ENCODE data around the gene TXN2.
"Not testable (repeated sequence)": the region's sequence is repeated elsewhere in the genome, so short reads cannot be mapped to it uniquely, and the experiment has no call there.

TXN2 gene

DNA sequence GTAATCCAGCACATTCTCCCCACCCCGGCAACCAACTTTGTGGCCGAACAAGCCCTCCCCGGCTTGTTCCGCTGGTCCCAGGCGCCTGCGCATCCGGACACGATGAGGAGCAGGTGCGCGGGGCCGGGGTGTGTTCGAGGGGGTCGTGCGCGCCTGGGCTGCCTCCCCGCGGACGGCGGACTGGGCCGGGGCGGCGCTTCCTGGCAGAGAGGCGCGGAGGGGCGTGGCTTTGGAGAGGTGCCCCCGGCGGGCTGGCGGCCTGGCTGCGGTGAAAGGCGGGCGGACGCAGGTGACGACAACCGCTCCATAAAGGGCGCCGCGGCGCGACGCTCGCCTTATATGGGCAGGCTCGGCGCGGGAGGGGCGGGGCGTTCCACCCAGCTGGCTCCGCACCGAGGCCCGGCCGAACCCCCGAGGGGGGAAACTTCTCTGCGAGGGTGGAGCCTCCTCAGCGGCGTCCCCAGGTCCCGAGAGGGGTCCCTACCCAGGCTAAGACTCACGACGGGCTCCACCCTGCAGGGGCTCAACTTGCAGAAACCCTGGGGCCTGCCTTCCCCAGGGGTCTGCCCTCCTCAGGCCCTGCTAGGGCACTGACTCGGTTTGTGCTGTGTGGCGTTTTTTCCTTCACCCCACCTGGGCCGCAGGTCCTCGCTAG is 26.4 kb downstream of the TXN2 start:
- DNase-seq, result peak; percentile 87

DNA sequence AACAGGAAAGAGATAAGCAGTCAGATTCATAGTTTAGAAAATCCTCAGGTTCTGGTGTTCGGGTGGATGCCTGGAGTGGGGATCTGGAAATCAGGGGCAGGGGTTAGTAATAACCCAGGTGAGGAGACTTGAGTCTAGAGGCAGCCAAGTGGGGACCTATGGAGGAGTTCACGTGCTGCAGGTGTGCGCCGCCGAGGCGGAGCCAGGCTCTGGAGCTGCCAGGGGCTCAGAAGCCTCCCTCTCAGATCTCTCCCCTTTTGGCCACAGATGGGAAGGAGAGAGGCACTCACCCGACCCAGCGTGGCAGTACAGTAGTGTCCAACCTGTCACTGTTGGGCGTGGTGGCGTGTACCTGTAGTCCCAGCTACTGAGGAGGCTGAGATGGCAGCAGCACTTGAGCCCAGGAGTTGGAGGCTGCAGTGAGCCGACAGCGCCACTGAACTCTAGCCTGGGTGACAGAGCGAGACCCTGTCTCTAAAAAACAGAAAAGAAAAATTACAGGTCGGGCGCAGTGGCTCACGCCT is 27.5 kb downstream of the TXN2 start:
- DNase-seq, result no peak

DNA sequence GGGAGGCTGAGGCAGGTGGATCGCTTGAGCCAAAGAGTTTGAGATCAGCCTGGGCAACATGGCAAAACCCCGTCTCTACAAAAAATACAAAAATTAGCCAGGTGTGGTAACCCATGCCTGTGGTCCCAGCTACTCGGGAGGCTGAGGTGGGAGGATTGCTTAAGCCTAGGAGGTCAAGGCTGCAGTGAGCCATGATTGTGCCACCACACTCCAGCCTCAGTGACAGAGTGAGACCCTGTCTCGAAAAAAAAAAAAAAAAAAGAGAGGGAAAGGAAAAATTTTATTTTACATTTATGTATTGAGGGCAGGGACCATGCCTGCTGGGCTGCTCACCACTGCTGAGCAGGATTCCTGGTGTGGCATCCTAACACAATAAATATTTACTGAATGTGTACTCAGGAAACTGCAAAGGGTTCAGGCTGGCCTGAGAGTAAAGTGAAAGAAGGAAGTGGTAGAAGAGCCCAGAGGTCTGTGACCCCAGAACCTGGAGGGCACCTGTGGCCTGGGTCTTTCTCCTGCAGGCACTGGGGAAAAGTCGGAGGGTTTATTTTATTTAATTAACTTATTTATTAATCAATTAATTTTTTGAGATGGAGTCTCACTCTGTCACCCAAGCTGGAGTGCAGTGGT is 28.3 kb downstream of the TXN2 start:
- not testable (repeated sequence) for DNase-seq

DNA sequence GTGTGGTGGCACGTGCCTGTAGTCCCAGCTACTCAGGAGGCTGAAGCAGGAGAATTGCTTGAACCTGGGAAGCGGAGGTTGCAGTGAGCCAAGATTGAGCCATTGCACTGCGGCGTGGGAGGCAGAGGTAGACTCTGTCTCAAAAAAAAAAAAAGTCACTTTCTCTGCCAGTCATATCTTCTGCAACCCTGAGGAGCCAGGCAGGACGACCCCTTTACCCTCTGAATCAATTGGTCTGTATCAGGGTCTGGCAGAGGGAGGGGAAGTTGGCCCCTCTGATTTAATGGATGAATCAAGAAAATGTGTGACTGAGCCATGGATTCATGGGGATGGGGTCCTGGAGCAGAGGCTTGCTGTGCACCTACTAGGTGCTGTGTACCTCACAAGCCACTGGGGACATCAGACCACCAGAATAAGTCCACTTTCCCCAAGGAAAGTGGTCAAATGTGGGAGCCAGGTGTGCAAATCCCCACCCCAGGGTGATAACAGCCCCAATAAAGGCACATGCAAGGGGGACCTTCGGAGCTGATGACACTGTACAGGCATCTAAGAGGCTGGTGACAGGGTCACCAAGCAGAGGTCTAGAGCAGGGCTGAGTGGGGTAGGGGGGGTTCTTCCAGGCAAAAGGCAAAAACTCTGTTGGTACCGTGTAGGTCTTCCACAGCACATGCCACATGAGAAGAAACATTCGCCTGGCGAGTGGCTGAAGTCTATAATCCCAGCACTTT is 29.0 kb downstream of the TXN2 start:
- no peak for DNase-seq

DNA sequence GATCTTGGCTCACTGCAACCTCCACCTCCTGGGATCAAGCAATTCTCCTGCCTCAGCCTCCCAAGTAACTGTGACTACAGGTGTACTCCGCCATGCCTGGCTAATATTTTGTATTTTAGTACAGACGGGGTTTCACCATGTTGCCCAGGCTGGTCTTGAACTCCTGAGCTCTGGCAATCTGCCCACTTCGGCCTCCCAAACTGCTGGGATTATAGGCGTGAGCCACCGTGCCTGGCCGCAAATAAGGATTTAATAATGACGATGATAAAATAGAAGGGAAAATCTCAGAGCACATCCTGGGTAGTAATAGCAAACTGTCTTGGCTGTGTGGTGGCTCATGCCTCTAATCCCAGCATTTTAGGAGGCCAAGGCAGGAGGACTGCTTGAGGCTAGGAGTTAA is 30.5 kb downstream of the TXN2 start:
- DNase-seq, result not testable (repeated sequence)

DNA sequence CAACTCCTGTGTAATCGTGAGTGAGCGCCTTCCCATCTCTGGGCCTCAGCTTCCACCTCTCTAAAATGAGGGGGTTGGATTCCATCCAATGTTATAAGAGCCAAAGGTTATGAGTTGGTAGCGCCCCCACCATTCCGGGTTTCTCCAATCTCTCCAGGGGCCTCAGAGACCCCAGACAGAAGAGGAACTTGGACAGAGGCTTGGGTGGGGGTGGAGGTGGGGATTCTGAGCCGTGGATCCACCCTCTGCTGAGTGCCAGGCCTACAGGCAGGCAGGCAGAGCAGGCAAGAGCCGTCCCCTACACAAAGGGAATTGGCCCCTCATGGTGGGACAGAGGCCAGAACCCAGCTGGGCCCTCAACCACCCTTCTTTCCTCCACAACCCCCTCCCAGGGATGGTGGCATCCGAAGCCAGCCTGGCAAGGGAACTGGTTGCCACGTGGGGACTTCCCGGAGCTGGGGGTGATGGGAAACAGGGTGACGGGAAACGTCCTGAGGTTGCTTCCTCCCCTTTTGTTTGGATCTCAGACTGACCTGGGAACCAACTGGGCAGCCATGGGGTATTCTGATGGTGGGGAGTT is 31.8 kb downstream of the TXN2 start:
- no peak for DNase-seq

DNA sequence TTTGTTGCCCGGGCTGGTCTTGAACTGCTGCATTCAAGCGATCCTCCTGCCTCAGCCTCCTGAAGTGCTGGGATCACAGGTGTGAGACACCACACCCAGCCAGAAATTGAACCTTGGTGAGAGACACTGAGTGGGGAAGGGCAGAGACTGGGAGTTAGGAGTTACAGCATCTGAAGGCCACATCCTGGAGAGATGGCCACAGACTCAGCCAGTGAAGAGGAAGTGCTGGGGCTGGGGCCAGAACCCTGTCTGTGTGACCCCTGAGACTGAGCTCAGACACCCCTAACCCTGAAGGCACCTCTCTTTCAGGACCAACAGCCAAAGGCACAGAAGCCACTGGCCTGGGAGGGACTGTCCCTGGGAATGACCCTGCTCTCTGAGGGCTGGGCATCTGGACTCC is 33.8 kb downstream of the TXN2 start:
- no peak for DNase-seq

DNA sequence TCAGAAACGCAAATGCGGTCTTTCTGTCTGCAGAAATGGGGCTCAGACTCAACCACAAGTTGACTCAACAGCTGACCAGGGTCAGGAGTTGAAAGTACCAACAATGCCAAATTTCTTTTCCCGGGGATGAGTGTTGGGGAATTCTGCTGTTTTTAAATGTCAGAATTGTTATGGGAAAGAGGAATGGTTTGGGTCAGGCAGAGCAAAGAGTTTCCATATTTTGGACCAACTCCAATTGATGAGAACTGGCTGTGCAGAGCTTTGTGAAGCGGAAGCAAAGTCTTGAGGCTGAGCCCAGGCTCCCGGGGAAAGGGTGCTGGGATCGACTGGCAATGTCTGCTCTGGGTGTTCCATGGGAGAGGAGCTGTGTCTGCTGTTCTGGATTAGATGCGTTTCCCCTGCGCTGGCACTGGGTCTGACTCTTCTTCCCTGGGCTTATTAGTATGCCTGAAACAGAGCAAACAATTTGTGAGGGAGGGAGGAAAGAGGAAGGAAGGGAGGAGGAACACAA is 36.2 kb downstream of the TXN2 start:
- DNase-seq, result peak; percentile 89

DNA sequence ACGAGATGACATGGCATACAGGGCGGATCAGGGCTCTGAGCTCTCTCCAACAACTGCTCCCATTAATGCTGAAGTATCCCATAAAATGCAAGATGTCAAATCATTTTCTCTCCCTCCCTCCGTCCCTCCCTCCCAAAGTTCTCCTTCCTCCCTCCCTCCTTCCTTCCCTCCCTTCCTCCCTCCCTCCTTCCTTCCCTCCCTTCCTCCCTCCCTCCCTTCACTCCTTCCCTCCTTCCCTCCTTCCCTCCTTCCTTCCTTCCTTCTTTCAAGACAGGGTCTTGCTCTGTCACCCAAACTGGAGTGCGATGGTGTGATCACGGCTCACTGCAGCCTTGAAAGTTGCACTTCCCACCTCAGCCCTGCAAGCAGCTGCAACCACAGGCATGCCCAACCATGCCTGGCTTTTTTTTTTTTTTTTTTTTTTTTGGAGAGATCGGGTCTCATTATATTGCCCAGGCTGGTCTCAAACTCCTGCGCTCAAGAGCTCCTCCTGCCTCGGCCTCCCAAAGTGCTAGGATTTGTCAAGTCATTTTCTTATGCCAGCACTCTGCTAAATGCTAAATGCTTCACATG is 38.2 kb downstream of the TXN2 start:
- peak; percentile 54 for DNase-seq

DNA sequence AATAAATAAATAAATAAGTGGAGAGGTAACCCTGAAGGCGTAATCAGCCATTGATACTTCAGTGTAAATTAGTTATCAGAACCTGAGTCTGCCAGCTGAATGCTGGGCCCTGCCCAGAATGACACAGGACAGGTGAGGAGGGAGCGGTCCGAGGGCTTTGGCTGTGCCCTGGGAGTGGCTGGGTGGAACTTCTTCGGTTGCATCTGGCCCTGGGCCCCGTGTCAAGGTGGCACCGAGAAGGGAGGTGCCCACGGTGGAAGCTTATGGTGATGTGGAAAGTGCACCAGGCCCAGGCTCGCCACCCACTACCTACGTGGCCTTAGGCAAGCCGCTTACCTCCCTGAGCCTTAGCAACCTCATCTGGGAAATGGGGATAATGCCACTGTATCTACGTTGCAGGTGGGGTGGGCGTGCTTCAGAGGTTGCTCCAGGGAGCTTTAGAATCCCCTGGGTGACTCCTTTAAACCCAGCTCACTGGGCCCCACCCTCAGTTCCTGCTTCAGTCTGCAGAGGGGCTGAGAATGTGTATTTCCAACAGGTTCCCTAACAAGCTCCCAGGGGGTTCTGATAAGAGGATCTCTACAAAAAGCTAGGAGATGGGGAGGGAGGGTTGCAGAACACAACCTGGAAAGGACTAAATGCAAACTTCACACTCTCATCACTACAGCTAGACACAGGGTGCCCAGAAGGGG is 38.8 kb downstream of the TXN2 start:
- no peak for DNase-seq

DNA sequence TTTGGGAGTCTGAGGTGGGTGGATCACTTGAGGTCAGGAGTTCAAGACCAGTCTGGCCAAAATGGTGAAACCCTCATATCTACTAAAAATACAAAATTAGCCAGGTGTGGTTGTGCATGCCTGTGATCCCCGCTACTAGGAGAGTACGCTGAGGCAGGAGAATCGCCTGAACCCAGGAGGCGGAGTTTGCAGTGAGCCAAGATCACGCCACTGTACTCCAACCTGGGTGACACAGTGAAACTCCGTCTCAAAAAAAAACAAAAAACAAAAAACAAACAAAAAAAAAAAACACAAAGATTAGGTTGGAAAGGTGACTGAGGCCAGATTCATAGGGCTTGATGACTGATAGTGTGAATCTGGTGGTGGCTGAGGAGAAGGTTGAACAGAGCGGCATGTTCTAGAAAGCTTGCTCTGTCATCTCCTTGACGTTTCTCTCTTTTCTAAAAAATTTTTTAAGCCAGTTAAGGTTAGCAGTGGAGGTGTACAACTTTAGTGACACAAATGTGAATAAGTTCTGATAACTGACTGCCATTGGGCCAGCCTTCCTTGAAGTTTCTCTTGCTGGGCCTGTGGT is 40.9 kb downstream of the TXN2 start:
- no peak for DNase-seq

DNA sequence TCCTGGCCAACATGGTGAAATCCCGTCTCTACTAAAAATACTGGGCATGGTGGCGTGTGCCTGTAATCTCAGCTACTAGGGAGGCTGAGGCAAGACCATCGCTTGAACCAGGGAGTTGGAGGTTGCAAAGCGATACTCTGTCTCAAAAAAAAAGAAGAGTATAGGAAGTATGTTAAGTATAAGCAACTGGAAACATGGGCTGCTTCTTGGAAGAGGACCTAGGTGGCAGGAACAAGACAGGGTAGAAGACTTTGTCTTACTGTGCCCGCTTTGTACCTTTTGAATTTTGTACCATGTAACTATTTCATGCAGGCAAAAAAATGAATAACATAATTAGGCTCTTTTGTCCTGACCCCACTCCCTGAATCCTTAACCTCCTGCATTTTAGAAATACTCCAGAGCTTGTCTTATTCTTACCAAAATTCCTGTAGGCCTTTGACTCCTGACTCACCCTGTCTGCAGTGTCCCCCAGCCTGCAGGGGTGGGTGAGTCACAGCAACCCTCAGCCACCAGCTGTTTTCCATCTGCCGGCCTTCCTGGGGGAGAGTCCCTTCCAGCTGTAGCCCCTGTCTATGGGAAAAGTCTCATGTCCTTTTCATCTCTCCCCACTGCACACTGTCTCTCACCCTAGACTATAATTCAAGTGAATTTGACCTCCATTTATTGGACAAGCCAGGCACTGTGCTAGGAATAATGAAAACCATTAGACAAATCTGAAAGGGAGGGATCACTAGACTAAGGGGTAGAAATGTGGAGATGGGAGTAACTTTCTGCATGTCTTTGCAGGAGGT is 41.8 kb downstream of the TXN2 start:
- peak; percentile 97 for DNase-seq

DNA sequence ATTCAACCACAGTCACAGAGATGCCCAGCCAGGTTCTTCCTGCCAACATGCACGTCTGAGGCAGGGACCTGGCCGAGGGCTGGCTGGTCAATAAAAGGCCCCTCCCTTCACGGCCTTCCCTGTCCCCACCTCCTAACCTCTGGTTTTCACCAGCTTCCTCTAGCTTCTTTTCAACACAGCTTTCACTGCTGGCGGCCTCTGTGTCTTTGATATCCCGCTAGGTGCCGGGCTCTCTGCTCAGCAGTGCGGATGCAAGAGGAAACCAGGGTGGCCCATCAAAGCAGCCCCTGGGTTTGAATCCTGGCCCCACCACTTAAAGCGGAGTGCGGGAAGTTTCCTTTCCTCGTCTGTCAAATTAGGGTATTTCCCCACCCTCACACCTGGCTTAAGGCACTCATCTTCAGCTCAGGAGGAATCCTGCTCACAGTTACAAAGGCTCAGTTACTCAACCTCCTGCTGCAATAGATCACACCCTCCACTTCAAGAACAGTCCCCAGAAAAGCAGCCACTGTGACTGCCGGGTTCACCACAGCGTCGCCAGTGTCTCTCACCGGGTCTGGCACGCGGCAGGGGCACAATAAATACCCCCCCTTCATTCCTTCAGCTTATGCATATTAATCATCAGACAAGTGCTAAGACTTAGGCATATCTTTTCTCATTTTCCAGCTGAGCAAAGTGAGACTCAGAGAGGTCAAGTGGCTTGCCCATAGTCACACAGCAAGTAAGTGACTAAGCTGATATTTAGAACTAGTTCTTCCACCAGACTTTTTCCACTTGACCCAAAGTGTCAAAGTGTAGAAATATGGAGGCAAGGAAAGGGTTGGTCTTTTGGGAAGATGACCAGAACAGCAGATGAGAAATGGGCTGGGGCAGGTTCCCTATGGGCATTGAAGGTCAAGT is 45.7 kb downstream of the TXN2 start:
- no peak for DNase-seq

DNA sequence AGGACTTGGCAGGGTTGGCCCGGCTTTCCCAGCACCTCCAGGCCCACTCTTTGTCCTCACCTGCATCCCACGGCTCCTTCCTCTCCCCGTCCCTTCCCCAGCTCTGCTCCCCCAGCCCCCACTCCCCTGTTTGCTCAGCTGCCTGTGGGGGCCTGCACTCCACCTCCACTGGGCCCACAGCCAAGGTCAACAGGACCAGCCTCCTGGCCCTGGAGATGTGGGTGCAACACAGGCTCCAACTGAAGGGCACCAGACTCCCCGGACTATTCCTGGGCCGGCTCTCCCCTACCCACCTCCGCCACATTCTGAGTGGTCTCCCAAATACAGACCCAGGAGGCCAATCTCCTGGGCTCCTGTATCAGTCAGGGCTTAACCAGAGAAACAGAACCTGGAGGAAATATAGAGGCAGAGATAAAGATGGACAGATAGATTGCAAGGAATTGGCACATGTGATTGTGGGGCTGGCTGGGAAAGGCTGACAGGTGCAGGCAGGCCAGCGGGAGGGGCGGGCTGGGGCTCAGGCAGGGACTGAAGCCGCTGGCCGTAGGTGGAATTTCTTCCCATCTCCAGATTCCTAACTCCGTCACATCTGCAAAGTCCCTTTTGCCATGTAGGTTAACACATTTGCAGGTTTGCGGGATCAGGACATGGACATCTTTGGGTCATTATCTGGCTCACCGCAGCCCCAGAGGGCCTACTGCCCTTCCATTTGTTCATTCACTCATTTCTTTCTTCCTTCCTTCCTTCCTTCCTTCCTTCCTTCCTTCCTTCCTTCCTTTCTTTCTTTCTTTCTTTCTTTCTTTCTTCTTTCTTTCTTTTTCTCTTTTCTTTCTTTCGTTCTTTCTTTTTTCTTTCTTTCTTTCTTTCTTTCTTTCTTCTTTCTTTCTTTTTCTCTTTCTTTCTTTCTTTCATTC is 47.9 kb downstream of the TXN2 start:
- no peak for DNase-seq

DNA sequence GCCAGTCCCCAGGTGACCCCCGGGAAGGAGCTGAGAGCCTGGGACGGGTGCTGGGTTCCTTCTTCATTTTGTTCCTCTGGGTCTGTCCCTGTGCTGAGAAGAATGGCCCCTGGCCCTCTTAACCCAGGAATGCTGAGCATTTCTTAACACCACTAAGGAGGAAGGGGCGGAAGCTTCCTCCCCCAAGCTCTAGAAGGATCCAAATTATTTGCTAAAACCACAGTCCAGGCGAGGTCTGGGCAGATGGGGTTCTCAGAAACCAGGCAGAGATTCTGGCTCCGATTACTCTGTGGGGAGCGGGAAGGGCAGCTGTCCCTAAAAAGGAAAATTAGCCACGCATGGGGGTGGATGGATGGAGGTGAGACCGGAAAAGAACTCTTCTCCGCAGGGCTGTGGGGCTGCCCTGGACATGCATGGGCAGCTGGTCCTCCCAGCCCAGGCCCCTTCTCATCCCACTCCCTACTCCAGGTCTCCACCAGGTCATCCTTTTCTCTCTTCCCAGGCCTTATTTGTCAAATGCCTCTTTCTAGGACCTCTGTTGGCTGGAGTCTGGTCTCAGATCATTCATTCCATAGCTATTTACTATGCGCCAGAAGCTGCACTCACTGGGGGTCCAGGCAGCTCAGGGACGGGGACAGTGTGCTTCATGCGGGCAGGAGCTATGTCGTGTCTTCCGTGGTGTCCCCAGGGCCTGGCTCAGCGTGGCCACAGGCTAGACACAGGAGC is 48.7 kb downstream of the TXN2 start:
- DNase-seq, result peak; percentile 81

DNA sequence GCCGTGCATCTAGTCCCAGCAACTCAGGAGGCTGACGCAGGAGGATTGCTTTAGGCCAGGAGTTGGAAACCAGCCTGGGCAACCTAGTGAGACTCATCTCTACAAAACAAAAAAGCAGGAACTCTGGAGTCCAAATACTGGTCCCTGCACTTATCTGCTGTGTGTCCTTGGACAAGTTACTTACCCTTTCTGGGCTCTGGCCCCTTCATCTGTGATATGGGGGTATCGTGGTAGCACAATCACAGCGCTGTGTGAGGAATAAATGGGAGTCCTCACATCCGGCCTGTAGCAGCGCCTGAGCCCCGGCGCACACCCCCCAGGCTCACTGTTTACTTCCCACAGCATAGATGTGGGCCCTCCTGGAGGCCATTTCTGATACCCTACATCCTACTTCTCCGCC is 49.5 kb downstream of the TXN2 start:
- DNase-seq, result no peak

DNA sequence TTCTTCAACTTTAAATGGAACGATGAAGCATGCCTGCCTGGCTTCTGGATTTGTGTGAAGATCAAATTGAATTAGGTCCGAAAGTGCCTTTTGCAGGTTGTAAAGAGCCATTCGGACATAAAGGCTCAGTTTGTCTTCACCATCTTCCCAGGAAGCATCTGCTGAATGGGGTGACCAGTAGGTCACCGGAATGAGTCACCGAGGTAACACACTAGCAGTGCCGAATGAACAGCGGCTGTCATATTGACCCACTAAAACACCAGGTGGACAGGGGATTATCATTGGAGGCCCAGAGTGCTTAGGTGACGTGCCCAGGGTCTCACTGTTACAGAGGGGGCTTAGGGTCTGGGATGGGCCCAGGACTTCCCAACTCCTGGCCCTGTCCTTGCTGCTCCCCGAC is 50.6 kb downstream of the TXN2 start:
- DNase-seq, result no peak

DNA sequence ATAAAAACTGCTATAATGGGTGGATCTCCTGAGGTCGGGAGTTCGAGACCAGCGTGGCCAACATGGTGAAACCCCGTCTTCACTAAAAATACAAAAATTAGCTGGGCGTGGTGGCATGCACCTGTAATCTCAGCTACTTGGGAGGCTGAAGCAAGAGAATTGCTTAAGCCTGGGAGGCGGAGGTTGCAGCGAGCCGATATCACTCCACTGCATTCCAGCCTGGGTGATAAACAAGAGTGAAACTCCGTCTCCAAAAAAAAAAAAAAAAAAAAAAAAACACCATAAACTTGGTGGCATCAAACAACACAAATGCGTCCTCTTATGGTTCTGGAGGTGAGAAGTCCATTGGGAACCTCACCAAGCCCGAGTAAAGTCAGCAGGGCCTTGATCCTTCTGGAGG is 53.5 kb downstream of the TXN2 start:
- DNase-seq, result not testable (repeated sequence)

All from fibroblast of upper back skin (primary cell).